ENCODE results near the gene TBRG4. TPM values are rescaled to one million over a fixed set of nuclear protein-coding genes. Genes with fewer than 3 reads are reported as not detected.
A peak's percentile ranks its signal among the peaks of the same experiment; 100 is the strongest.

Gene TBRG4
- total RNA-seq, 1 donor from 2014 or later: 107 TPM

- DNase-seq (ENCODE audit: low read depth): peak; percentile 47
Observed at GRCh38 chr7:45092100-45092930, 19.2 kb downstream of the TBRG4 start.

- peak; percentile 56 for DNase-seq (ENCODE audit: low read depth)
Observed at GRCh38 chr7:45089341-45089891, 22.1 kb downstream of the TBRG4 start.

- DNase-seq (ENCODE audit: low read depth): peak; percentile 36
Observed at GRCh38 chr7:45088821-45089340, 22.6 kb downstream of the TBRG4 start, which contains the start of gene NACAD. TSS of gene NACAD (minus strand) at chr7:45088969. CDS start at chr7:45088894, 75 bp downstream.

GRCh38 chr7:45088146-45088701 lies 23.3 kb downstream of the TBRG4 start:
- DNase-seq (ENCODE audit: low read depth): no peak

GRCh38 chr7:45087301-45088145 lies 24.0 kb downstream of the TBRG4 start:
- no peak for DNase-seq (ENCODE audit: low read depth)

GRCh38 chr7:45086331-45087065 lies 25.0 kb downstream of the TBRG4 start:
- DNase-seq (ENCODE audit: low read depth): no peak

GRCh38 chr7:45085619-45086200 lies 25.8 kb downstream of the TBRG4 start:
- no peak for DNase-seq (ENCODE audit: low read depth)

GRCh38 chr7:45084901-45085618 lies 26.4 kb downstream of the TBRG4 start:
- no peak for DNase-seq (ENCODE audit: low read depth)

- DNase-seq (ENCODE audit: low read depth): no peak
Observed at GRCh38 chr7:45084336-45084735, 27.2 kb downstream of the TBRG4 start.

GRCh38 chr7:45082831-45083331 lies 28.6 kb downstream of the TBRG4 start:
- DNase-seq (ENCODE audit: low read depth): no peak

- peak; percentile 95 for DNase-seq (ENCODE audit: low read depth)
Observed at GRCh38 chr7:45082031-45082830, 29.3 kb downstream of the TBRG4 start.

- no peak for DNase-seq (ENCODE audit: low read depth)
Observed at GRCh38 chr7:45081670-45081974, 29.9 kb downstream of the TBRG4 start.

- DNase-seq (ENCODE audit: low read depth): no peak
Observed at GRCh38 chr7:45080958-45081669, 30.4 kb downstream of the TBRG4 start.

GRCh38 chr7:45080265-45080957 lies 31.1 kb downstream of the TBRG4 start:
- no peak for DNase-seq (ENCODE audit: low read depth)

- DNase-seq (ENCODE audit: low read depth): no peak
Observed at GRCh38 chr7:45078125-45078681, 33.3 kb downstream of the TBRG4 start.

GRCh38 chr7:45077579-45077978 lies 33.9 kb downstream of the TBRG4 start:
- DNase-seq (ENCODE audit: low read depth): no peak

- DNase-seq (ENCODE audit: low read depth): no peak
Observed at GRCh38 chr7:45076946-45077345, 34.6 kb downstream of the TBRG4 start.

Data from myocyte (in vitro differentiated cells).